Suprapubic skin (tissue), 4 donors: ENCODE results near the gene SIX3.

Experiments used
- EP300 ChIP-seq: sonication (generic); formaldehyde crosslinking; IDR thresholded peaks from one replicate; pipeline ENCODE4 v1.6.1; 2017; ENCODE audit warnings: antibody characterized with exemption
- POLR2A ChIP-seq, 2 donors: fragments of 450-650 bp; IDR thresholded peaks; one replicate each; pipeline ENCODE4 v1.6.1; 2017; ENCODE audit warnings: antibody characterized with exemption in 2 of 2, mild to moderate bottlenecking in 2 of 2, moderate library complexity in 2 of 2
- POLR2AphosphoS5 ChIP-seq, 3 donors: sonication (generic); formaldehyde crosslinking; IDR thresholded peaks; one replicate each; pipeline ENCODE4 v1.6.1; 2017; ENCODE audit warnings: antibody characterized with exemption in 3 of 3
- TF ChIP-seq, protein P1 (sequence below), 2 donors: fragments of 200-600 bp in 1 of 2; fragments of 450-650 bp in 1 of 2; sonication (generic) in 1 of 2; IDR thresholded peaks; one replicate each; pipeline ENCODE4 v1.5.1; 2016 to 2019; ENCODE audit warnings: antibody characterized with exemption in 2 of 2, mild to moderate bottlenecking in 1 of 2, moderate library complexity in 1 of 2

DNA sequence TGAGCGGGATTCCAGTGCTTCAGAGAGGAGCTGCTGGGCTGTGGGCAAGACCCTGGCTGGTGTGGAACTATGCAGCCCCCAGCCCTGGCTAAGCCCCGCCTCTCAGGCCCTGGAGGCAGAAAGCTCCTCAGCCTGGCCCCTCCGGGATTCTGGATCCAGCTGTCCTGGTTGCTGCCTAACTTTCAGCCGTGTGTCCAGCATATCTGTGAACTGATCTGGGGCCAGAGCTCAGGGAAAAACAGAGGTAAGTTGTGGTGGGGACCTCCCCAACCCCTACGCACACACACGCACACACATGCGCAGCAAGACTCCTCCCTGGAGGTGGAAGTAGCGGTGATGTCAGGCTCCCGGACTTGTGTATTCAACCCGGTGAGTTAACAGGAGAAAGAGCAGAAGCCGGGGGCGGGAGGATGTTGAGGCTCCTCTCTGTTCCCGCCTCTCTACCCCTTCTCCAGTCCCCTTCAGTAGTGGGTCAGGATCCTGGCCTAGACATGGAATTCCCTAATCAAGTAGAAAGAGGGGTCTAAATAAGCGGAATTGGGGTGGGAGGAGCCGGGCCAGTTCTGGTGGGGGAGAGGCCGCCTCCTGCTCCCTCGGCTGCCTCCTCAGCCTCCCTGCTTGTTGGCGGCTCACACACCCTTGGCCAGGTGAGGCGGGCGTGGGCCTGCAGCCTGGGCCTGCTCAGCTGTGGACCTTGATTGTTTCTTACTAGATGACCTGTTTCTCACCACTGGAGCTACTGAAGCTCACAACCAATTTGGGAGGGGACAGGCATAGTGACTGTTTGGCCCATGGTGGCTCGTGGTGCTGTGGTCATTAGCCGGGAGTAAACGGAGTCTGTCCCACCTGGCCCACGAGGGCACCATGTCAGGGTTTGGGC, 34.3 kb downstream of the SIX3 start:
- TF ChIP-seq, protein P1, sequence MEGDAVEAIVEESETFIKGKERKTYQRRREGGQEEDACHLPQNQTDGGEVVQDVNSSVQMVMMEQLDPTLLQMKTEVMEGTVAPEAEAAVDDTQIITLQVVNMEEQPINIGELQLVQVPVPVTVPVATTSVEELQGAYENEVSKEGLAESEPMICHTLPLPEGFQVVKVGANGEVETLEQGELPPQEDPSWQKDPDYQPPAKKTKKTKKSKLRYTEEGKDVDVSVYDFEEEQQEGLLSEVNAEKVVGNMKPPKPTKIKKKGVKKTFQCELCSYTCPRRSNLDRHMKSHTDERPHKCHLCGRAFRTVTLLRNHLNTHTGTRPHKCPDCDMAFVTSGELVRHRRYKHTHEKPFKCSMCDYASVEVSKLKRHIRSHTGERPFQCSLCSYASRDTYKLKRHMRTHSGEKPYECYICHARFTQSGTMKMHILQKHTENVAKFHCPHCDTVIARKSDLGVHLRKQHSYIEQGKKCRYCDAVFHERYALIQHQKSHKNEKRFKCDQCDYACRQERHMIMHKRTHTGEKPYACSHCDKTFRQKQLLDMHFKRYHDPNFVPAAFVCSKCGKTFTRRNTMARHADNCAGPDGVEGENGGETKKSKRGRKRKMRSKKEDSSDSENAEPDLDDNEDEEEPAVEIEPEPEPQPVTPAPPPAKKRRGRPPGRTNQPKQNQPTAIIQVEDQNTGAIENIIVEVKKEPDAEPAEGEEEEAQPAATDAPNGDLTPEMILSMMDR (IDR thresholded peaks at IDR 0.05): no peak
- TF ChIP-seq POLR2A (IDR thresholded peaks at IDR 0.05) (no peak), EP300 (no peak), POLR2AphosphoS5 (IDR thresholded peaks at IDR 0.05) (no peak)
